MG63 (cell line): ENCODE results near the gene NDP. TPM values are rescaled to one million over a fixed set of nuclear protein-coding genes. Genes with fewer than 3 reads are reported as not detected.

Source experiments
- DNase-seq: peaks from one replicate; pipeline ENCODE4 v3.0.0-alpha.2; 2020
- H3K27me3 ChIP-seq: fragments of 250-450 bp; sonication (Bioruptor Pico); 2 replicates; pipeline ENCODE4 v1.5.1; 2020; ENCODE audit warnings: mild to moderate bottlenecking, moderate library complexity
- H3K36me3 ChIP-seq: fragments of 250-450 bp; sonication (Bioruptor Pico); 2 replicates; pipeline ENCODE4 v1.5.1; 2020; ENCODE audit warnings: mild to moderate bottlenecking, moderate library complexity
- H3K4me3 ChIP-seq: fragments of 250-450 bp; sonication (Bioruptor Pico); 2 replicates; pipeline ENCODE4 v1.5.1; 2020; ENCODE audit warnings: mild to moderate bottlenecking, moderate library complexity
- H3K9me3 ChIP-seq: fragments of 250-450 bp; sonication (Bioruptor Pico); 2 replicates; pipeline ENCODE4 v1.5.1; 2020; ENCODE audit warnings: mild to moderate bottlenecking, moderate library complexity
- total RNA-seq: library from RNA; depleted of rRNA; stranded (reverse); fragments of >200 nt; shearing (Covaris generic); gene quantifications from 2 replicates; pipeline ENCODE4 v1.2.3, GENCODE V29; 2014; ENCODE audit warnings: low replicate concordance; rRNA removed

Gene NDP, protein sequence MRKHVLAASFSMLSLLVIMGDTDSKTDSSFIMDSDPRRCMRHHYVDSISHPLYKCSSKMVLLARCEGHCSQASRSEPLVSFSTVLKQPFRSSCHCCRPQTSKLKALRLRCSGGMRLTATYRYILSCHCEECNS
- 0.10 and 1.4 TPM in 2 replicates for total RNA-seq

DNA sequence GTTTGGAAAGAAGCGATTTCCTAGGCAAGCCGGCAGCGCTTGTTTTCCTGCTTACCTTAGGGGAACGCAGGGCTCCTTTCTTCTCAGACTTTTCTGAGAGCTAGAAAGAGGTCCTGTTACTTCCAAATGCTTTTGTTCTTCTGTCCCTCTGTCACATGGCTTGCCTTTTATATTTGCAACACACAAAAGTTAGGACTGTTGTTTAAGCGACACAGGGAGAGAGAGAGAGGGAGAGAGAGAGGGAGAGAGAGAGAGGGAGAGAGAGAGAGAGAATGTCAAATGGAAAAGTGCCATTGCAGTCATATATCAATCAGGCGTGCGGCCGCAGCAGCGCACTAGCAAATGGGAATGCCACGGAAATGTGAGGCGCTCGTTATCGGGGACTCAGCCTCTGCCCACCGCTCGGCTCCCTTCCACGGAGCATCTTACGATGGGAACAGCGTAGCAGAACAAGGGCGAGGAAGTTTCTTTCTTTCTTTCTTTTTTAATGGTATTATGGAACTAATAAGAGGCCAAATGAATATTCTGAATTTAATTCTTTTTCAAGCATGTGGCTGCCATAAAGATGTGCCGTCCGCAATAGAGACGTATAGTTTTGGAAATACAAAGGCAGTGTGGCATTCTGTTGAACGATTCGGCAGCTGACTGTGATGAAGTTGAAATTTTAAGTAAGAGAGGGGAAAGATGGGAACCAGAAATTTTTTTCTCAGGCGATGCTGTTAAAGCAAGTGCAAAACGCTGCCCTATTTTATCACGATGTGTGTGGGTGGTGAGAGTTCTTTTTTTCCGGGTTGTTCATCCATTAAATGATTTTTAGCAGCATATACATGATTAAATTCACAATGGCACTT is at the start of gene NDP:
NDP (minus strand) TSS at position 142 of the 851 bp plus-strand sequence. CDS start 14,745 bp downstream, outside the sequence.
- H3K9me3 ChIP-seq = no peaks in the 10 kb centered on the region
- H3K36me3 ChIP-seq = no peaks in the 10 kb centered on the region
- peak; percentile 7 for DNase-seq
- H3K27me3 ChIP-seq = no peaks in the 10 kb centered on the region
- H3K4me3 ChIP-seq = peak within 1 kb of the TSS; percentile 34

DNA sequence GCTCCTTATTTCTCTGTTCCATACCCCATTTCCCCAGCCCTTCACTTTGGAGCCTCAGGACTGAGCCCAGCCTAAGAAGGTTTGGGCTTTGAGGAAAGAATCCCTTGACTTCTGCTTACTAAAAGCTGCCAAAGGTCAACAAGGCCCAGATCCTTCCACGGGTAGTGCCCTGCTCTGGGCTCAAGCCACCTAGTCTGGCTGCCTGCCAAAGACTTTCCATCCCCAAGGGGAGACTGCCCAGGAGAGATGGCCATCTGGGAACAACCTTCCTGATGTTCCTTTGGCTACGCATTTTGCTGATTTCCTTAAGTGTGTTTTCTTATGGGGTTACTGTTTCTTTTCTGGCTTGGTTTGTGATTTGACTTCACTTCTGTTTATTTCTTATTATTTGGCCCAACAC is 49.8 kb upstream of the NDP start:
- no peak overlapping the region for H3K4me3 ChIP-seq
- H3K9me3 ChIP-seq = no peaks in the 10 kb centered on the region
- no peaks in the 10 kb centered on the region for H3K36me3 ChIP-seq
- peak; percentile 28 for DNase-seq
- no peaks in the 10 kb centered on the region for H3K27me3 ChIP-seq

DNA sequence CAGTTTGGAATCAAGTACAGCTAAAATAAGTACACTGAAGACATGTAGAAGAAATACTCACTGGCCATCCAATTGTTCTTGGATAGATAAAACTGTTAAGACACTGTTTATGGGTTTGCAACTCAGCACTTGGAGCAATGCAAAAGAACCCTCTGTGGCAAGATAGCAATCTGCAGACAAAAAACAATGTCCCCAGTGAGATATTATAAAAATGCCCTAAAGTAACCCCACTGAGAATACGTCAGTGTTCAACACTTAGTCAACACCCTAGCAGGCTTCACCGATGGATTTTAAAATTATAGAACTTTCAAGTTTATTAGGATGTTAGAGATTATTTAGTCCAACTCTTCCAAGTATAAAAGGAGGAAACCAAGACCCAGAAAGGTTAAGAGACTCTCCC is 47.5 kb upstream of the NDP start:
- Histone ChIP-seq H3K27me3 (no peaks in the 10 kb centered on the region), H3K9me3 (no peaks in the 10 kb centered on the region), H3K36me3 (no peaks in the 10 kb centered on the region), H3K4me3 (no peak overlapping the region)
- no peak for DNase-seq

DNA sequence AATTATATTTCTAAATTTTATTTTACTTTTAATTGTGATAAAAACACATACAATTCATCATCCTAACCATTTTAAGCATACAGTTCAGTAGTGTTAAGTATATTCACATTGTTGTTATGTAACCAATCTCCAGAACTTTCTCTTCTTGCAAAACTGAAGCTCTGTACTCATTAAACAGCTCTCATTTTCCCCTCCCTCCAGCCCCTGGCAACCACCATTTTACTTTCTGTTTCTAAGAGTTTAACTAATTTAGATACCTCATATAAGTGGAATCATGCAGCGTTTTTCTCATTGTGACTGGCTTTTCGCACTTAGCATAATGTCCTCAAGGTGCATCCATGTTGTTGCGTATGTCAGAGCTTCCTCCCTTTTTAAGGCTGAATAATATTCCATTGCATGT is 46.7 kb upstream of the NDP start:
- H3K4me3 ChIP-seq = no peak overlapping the region
- no peaks in the 10 kb centered on the region for H3K36me3 ChIP-seq
- DNase-seq = no peak
- H3K27me3 ChIP-seq = no peaks in the 10 kb centered on the region
- no peaks in the 10 kb centered on the region for H3K9me3 ChIP-seq

DNA sequence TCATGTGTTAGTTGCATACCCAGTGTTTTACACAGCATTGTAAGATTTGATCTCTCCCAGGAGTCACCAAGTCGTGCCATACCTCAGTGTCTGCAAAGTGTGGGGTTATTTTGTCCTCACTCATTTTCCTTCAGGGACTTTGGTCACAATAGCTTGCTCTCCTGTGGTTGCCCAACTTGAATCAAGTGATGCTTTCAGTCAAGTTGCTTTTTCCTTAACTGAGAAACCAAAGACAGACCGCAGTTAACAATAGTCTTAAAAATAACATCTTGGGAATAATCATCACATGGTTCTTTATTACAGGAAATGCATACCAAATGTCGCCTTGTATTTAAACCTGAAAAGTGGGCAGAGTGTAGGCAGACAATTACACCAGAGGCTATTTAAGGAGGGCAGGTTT is 44.5 kb upstream of the NDP start:
- Histone ChIP-seq H3K36me3 (no peaks in the 10 kb centered on the region), H3K4me3 (no peak overlapping the region), H3K27me3 (no peaks in the 10 kb centered on the region), H3K9me3 (peaks cover 3% of the 10 kb centered on the region; the same call in 1 of the 2 replicates)
- DNase-seq = no peak

DNA sequence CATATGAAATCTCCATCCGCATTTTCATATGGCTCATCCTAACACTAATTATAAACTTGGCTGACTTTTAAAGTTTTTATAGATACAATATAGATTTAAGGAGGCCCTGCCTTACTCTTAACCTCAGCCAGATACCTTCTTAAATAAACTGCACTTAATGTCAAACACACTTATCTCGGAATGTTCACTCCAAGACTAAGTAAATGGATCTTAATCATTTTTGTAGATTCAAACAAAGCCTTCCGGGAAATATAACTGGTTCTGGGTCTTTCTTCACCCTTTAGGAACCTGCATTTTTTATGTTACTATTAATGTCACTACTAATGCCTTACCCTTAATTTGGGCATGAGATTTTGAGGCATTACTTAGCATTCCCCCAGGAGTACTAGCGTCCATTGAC is 43.7 kb upstream of the NDP start:
- H3K36me3 ChIP-seq = no peaks in the 10 kb centered on the region
- H3K27me3 ChIP-seq = no peaks in the 10 kb centered on the region
- no peak for DNase-seq
- H3K9me3 ChIP-seq = peaks cover 3% of the 10 kb centered on the region; the same call in 1 of the 2 replicates
- no peak overlapping the region for H3K4me3 ChIP-seq

DNA sequence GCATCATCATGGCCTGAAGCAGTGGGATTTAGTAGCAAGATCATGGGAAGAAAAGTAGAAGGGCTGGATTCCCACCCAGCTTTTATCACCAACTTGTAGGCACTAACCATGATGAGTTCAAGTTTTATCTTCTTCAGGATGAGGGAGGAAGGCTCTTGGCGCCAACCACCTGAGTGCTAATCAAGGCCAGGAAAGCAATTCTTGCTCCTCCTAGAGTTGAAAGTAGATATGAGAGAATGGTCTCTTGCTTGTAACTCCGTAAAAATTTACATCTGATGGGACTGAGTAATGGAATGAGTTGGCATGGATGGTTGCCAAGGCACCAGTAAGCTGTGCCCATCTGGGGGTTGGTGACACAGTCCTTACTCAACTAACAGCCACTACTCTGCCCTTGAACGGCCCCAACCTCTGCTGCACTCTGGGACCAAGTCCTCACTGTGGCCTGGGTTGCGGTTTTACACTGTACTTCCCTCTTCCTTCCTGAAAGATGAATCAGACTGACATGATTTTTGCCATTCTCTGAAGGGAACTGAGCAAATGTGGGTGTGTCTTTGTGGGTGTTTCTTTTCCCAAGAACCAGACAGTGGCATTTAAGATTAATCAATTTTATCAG is 39.4 kb upstream of the NDP start:
- no peaks in the 10 kb centered on the region for H3K27me3 ChIP-seq
- DNase-seq = peak; percentile 93
- H3K4me3 ChIP-seq = no peak overlapping the region
- peaks cover 3% of the 10 kb centered on the region; the same call in 1 of the 2 replicates for H3K9me3 ChIP-seq
- H3K36me3 ChIP-seq = no peaks in the 10 kb centered on the region

DNA sequence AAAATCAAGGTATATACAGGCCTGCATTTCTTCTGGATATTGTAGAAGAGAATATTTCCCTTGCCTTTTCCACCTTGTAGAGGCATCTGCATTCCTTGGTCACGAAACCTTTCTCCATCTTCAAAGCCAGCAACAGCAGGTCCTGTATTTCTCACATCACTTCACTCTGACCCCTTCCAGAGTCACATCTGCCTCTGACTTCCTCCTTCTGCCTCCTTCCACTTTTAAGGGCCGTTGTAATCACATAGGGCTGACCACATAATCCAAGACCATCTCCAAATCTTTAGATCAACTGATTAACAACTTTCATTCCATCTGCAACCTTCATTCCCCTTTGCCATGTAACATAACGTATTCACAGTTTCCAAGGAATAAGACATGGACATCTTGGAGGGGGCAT is 38.3 kb upstream of the NDP start:
- Histone ChIP-seq H3K9me3 (peaks cover 3% of the 10 kb centered on the region; the same call in 1 of the 2 replicates), H3K36me3 (no peaks in the 10 kb centered on the region)
- DNase-seq = no peak

DNA sequence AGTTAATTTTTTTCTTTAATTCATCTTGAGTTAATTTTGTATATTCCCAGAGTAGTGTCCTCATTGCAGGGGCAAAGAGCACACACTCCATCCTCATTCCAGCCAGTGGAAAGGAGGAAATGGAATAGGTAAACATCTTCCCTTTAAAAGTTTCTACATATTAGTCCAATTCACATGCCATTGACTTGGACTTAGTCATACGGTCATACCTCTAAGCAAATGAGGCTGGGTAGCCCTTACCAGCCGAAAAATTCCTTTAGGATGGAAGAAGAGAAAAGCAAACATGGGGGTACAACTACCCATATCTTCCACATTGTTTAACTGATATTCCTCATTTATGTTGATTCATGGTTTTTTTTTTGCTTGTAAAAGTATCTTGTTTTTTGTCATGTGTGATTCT is 37.4 kb upstream of the NDP start:
- Histone ChIP-seq H3K4me3 (no peak overlapping the region), H3K36me3 (no peaks in the 10 kb centered on the region), H3K9me3 (peaks cover 3% of the 10 kb centered on the region; the same call in 1 of the 2 replicates), H3K27me3 (no peaks in the 10 kb centered on the region)
- DNase-seq = no peak

More for the DNA sequence above, 38.3 kb upstream of the NDP start:
- H3K27me3 ChIP-seq = no peaks in the 10 kb centered on the region
- H3K4me3 ChIP-seq = no peak overlapping the region

DNA sequence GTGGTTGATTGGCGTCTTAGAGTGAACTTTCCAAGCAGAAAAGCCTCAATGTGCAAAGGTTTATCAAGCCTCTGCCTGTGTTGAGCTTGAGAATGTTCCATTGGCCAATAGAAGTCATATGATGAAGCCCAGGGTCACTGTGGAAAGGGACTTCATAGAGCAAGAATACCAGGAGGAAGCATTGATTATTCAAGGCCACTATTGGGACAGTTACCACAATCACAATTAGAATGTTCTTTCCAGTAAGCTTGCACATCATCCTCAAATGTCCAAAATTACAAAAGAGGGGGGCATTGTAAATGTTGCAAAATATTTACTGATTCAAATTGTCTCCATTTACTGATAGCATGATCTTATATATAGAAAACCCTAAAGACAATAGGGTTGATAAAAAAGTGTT is 32.9 kb upstream of the NDP start:
- Histone ChIP-seq H3K9me3 (no peaks in the 10 kb centered on the region), H3K4me3 (no peak overlapping the region), H3K27me3 (no peaks in the 10 kb centered on the region), H3K36me3 (no peaks in the 10 kb centered on the region)
- no peak for DNase-seq

DNA sequence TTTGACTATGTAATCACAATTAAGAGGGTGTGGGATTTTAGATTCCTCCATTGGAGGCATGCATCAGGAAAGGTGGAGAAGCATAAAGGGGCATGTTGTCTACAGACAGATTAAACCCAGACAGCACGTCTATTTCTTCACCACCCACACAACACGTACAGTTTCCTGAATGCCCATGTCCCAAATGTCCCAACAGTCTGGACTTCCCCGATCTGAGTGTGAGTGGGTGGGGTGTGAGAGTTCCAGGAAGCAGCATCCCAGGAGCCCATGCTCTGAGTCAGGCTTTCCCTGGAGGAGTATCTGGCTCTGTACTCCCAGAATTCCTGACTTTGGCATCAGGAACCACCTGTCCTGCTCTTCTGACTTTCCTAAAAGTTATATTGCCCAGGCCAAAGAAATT is 30.8 kb upstream of the NDP start:
- H3K27me3 ChIP-seq = no peaks in the 10 kb centered on the region
- DNase-seq = peak; percentile 23
- no peaks in the 10 kb centered on the region for H3K9me3 ChIP-seq
- no peaks in the 10 kb centered on the region for H3K36me3 ChIP-seq
- no peak overlapping the region for H3K4me3 ChIP-seq

DNA sequence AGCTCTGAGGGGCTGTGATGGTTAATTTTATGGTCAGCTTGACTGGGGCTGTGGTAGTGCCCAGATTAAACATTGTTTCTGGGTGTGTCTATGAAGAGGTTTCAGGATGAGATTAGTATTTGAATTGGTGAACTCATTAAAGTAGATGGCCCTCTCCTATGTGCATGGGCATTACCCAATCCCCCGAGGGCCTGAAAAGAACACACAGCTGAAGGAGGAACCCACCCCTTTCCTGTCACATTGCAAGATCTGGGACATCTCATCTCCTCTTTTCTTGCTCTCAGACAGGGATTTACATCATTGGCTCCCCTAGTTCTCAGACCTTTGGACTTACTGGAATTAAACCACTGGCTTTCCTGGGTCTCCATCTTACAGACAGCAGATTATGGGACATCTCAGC is 29.4 kb upstream of the NDP start:
- H3K4me3 ChIP-seq = no peak overlapping the region
- no peaks in the 10 kb centered on the region for H3K36me3 ChIP-seq
- H3K27me3 ChIP-seq = no peaks in the 10 kb centered on the region
- DNase-seq = no peak
- H3K9me3 ChIP-seq = no peaks in the 10 kb centered on the region

DNA sequence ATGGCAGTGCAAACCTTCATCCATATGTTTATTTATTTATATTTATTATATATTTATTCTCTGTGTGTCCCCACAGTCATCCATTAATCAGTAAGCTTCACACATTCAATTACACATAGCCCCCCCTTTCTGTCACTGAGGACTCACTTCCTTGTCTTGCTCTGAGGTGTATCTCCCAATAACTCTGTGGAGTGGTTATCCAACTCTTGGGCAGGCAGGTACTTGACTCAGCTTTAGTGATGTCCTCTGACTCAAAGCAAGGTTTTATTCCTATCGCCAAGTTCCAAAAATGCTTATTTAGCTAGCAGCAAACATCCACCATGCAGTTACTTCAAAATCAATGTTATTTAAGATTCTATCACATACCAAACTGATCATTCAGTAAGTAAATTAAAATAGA is 25.2 kb upstream of the NDP start:
- no peaks in the 10 kb centered on the region for H3K9me3 ChIP-seq
- H3K36me3 ChIP-seq = no peaks in the 10 kb centered on the region
- H3K27me3 ChIP-seq = no peaks in the 10 kb centered on the region
- DNase-seq = no peak
- no peak overlapping the region for H3K4me3 ChIP-seq

DNA sequence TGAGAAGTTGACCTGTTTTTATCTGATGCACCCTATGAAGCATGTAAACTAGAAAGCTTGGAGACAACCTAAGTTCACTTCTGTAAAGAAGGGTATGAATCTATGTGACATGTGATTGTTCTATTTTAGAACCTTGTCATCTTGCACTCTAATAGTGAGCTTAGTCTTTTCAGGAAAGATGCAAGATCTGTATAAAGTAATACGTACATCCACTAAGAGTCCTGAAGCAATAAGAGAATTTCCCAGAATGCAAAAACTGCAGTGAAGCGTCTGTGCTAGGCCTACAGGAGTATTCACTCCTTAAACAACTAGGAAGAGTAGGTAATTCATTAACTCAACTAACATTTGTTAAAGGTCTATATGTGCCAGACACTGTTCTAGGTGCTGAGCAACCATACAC is 23.3 kb upstream of the NDP start:
- no peak for DNase-seq
- Histone ChIP-seq H3K27me3 (no peaks in the 10 kb centered on the region), H3K4me3 (no peak overlapping the region), H3K9me3 (no peaks in the 10 kb centered on the region), H3K36me3 (no peaks in the 10 kb centered on the region)

DNA sequence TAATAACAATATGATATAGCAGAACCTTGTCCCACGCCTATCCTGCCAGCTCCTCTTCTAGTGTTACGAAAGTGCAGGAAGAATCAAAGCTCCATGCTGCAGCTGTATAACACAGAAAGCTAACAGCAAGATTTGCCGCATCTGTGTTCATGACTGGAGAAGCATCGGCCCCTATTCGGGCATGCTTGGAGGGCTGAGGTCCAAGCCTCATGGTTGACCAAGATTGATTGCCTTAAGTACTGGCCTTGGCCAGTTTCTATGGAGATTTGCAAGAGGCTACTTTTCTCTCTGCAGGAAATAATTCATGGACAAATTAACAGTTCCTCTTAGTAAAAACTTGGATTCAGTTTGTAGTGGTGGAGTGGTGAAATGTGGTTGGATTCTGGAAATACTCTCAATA is 12.9 kb upstream of the NDP start:
- no peak for DNase-seq
- no peaks in the 10 kb centered on the region for H3K9me3 ChIP-seq
- H3K27me3 ChIP-seq = no peaks in the 10 kb centered on the region
- H3K36me3 ChIP-seq = no peaks in the 10 kb centered on the region
- H3K4me3 ChIP-seq = no peak overlapping the region

DNA sequence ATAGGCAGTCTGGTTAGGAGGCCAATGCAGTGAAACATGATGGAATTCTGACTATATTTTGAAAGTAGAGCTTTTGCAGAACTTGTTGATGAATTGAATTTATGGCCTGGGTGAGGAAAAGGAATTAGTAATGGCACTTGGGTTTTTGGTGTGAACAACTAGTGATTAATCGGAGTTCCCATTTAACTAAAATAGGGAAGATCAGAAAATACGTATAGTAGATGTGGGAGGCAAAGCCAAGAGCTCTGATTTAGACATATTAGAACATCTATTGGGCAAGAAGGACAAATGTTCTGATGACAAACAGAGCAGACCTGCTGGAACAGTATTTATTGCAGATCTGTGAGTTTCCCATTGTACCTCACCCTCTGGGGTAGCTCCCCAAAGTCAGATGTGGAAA is 12.3 kb upstream of the NDP start:
- no peaks in the 10 kb centered on the region for H3K27me3 ChIP-seq
- DNase-seq = no peak
- no peaks in the 10 kb centered on the region for H3K36me3 ChIP-seq
- no peak overlapping the region for H3K4me3 ChIP-seq
- no peaks in the 10 kb centered on the region for H3K9me3 ChIP-seq

DNA sequence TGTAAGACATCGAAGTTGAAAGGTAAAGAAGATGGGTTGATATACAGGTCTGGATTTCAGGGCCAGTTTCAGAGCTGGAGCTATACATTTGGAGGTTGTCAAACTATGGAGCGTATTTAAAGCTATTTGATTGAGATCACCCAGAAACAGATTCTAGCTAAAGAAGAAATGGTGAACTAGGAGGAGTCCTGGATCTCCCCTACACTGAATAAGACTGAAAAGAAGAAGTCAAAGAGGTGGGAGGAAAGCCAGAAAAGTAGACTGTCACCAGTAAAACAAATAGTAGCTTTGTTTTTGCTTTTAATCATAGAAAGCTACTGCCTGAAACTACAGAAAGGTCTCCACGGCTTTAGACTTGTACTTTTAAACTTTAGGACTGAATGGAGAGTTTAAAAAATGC is 5.0 kb upstream of the NDP start:
- no peak overlapping the region for H3K4me3 ChIP-seq
- no peaks in the 10 kb centered on the region for H3K9me3 ChIP-seq
- no peaks in the 10 kb centered on the region for H3K36me3 ChIP-seq
- DNase-seq = no peak
- H3K27me3 ChIP-seq = no peaks in the 10 kb centered on the region

DNA sequence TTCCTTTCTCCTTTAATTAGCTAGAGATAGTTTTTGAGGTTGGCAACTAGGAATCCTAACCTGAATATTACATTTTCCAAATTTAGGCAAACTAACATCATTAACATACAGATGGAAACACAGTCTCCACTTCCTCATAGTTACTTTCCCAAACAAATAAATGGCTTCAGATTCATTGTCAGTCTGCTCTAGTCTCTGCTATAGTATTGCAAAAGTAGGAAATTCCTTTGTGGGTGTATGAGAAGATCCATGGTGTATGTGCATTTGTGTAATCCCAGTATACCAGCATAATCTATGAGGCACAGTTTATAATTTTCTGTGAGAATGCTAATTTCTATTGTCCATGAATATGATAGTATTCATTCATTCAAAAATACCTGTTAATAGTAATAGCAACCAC is 3.0 kb upstream of the NDP start:
- Histone ChIP-seq H3K36me3 (no peaks in the 10 kb centered on the region), H3K4me3 (no peak overlapping the region), H3K9me3 (no peaks in the 10 kb centered on the region), H3K27me3 (no peaks in the 10 kb centered on the region)
- no peak for DNase-seq
